ENCODE measurements around the gene CCNA2.
A peak's percentile ranks its signal among the peaks of the same experiment; 100 is the strongest.

Gene CCNA2

GRCh38 chr4:121800961-121801714, 22.5 kb downstream of the CCNA2 start, which contains the start of gene EXOSC9:
EXOSC9 (plus strand) TSS chr4:121801323; CDS start chr4:121801425, 102 bp downstream.
- DNase-seq = peak; percentile 98

- peak; percentile 4 for DNase-seq
Observed at GRCh38 chr4:121800638-121800960, 23.1 kb downstream of the CCNA2 start.

DNA sequence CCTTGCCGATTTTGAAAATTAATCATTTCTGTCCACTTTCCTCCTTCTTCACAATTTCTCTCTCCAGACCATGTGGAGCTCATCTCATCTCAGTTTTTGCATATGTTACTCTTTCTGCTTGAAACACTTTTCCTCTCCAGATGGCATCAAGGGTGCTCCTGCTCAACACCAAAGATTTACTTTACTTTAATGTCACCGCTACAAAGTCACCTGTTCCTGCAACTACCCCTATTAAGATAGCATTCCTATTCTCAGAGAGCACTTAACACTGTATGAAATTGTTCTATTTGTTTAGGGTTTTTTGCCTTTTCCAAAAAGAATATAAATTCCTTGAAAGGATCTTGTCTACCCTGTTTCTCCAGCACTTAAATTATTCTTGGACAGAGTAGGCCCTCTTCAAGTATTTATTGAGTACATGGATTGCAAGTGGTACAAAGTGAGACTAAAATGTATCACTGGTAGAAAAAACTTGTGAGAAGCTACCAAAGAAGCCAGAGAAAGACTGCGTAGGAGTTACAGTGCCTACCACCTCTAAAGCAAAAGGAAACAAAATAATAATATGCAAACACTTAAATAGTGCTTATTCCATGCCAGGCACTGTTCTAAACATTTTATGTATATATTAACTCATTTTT, 23.7 kb downstream of the CCNA2 start:
- no peak for DNase-seq

GRCh38 chr4:121799208-121799823, 24.4 kb downstream of the CCNA2 start:
- DNase-seq = peak; percentile 64

DNA sequence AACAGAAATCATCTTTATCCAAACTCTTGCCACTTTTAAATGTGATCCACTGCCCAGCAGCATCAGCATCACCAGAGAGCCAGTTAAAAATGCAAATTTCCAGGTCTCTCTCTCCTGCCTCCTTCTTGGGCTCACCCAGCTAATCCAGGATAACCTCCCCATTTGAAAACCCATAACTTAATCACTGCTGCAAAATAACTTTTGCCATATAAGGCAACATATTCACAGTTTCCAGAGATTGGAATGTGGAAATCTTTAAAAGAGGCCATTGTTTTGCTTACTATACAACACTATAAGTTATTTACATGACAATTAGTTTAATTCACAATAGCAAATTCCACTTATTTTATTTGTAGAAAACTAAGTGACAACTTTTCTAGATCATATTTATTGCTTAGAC, 27.4 kb downstream of the CCNA2 start:
- no peak for DNase-seq

DNA sequence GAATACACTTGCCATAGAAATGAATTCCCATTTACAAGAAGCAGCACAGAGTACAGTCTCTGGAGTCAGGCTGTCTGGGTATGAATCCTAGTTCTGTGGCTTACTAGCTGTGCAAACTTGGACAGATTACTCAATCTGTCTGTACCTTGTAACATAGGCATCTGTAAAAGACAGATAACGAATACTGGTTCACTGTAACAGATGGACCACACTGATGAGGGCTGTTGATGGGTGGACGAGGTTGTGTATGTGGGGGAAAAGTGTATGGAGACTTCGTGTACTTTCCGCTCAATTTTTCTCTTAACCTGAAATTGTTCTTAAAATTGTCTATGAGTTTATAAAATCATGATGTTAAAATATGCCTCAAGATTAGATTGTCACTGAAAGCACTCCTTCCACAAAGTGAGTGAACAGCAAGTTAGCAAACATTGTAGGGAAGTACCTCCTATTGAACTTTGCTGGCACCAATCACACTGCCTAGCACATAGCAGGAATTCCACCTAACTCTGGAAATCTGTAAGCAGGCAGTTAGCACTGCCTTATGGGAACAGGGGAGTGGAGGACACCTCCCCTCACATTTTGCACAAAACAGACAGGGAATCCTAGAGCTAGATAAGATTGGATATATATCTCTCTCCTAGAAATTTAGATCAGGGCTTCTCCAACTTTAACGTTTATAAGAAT, 29.0 kb downstream of the CCNA2 start:
- no peak for DNase-seq

DNA sequence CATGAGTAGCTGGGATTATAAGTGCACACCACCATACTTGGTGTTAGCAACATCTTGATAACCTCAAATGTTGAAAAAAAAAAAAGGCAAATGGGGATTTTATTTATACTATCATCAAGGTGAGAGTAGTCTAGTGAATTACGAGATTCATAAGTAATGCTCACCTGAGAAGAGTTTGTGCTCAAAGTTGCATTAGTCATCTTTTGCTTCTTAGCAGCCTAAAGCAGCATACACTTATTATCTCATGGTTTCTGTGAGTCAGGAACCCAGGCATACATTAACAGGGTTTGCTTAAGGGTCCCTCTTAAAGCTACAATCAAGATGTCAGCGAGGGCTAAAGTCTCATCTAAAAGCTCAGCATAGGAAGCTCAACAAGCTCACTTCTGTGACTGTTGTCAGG, 30.7 kb downstream of the CCNA2 start:
- no peak for DNase-seq

- DNase-seq = no peak
Observed at GRCh38 chr4:121791481-121791880, 32.2 kb downstream of the CCNA2 start.

- no peak for DNase-seq
Observed at GRCh38 chr4:121790976-121791375, 32.7 kb downstream of the CCNA2 start.

GRCh38 chr4:121789960-121790829, 33.5 kb downstream of the CCNA2 start:
- no peak for DNase-seq

DNA sequence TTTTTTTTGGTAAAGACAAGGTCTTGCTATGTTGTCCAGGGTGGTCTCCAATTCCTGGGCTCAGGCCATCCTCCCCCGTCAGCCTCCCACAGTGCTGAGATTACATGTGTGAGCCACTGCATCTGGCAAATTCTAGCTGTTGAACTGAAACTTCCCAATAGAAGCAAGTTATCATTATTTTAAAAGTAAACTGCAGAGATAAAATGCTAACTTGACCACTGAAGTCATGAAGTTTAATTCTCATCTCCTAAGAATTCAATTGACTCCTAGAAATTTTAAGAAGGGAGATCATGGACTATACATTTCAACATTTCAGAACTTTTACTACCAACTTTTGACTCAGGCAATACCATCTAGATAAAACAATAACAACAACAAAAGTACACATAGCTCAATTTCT, 34.2 kb downstream of the CCNA2 start:
- DNase-seq = no peak

- DNase-seq = no peak
Observed at GRCh38 chr4:121788896-121789295, 34.8 kb downstream of the CCNA2 start.

GRCh38 chr4:121786221-121786620, 37.5 kb downstream of the CCNA2 start:
- no peak for DNase-seq

DNA sequence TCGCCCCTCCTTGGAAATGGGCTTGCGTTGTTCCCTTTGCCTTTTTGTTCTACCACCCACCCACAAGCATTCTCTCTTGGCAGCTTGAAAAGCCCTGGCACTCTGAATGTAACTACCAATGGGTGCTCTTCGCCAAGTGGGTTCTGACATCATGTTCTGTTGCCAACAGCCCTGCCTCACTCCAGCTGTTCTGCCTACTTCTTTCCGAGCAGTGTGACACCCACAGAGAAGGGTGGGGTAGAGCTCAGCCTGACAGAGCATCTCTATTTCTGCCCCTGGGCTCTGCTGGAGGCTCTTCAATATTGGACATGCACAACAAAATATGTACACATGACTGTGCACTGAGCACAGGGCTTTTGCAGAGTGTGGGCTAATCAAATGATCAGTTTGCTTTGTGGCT, 38.2 kb downstream of the CCNA2 start:
- DNase-seq = no peak

DNA sequence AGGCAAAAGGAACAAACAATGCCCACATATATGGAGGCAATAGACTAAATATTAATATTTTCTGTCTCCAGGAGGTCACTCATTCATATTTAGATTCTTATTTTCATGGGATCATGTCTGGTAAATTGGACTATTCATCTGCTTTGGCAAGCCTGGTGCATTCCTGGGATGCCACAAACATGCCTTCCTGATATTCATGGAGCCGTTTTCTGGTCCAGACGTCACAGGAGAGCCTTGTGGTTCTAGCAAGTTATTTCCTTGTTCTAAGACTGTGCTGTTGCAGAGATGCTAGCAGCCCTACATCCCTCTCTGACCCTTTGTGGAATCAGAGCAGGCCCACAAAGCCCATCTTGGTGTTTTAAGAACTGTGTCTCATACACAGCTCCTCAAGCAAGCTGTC, 38.7 kb downstream of the CCNA2 start:
- no peak for DNase-seq

- no peak for DNase-seq
Observed at GRCh38 chr4:121784401-121784800, 39.3 kb downstream of the CCNA2 start.

DNA sequence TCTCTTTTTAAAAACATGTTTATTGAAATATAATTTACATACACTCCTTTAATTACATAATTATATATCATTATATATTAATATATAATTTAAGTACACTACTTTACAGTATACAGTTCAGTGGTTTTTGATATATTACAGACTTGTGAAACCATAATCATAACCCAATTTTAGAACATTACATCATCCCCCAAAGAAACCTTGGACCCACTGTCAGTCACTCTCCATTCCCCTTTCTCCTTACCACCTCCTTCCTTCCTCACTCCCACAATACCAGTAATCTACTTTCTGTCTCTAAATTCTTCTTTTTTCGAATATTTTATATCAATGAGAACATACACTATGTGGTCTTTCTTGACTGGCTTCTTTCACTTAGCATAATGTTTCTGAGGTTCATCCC, 40.5 kb downstream of the CCNA2 start:
- peak; percentile 39 for DNase-seq

DNA sequence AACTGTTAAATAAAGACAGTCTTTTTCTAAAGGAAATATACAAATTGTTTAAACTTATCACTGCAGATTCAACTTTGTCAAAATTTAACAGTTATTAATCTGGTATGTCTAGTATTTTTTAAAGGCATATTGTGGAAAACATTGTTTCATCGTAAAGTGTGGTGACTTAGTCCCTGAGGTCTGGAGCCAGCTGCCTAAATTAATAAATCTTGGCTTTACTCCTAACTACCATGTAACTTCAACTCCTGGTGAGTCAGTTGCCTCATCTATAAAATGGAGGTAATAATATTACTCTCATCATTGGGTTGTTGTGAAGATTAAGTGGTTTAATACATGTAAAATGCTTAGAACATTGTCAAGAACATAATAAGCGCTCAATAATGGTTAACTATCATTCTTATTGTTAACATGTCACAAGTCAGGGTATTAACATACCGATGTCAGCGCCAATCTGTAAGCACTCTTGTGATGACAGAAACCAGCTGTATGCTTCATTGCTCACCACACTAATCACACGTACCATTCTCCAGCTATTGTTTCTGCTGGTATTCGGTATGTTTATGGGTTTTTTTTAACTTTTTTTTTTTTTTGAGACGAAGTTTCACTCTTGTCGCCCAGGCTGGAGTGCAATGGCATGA, 44.6 kb downstream of the CCNA2 start:
- no peak for DNase-seq

DNA sequence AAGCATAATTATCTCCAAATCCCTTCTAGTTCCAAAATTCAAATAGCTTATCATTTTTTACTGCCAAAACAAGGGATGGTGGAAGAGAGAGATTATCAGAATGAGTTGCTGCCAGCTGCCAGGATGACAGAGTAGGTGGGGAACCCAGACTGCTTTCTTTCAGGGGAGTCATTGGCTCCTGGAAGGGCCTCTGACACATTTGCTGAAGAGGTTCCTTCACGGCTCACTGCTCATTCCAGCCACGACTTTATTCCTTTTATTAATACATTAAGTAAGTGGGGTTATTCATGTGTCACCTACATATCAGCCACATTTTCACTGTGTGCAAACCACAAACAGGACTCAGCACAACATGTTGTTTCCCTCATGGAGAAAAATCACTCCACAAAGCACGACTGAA, 46.1 kb downstream of the CCNA2 start:
- DNase-seq = no peak

DNA sequence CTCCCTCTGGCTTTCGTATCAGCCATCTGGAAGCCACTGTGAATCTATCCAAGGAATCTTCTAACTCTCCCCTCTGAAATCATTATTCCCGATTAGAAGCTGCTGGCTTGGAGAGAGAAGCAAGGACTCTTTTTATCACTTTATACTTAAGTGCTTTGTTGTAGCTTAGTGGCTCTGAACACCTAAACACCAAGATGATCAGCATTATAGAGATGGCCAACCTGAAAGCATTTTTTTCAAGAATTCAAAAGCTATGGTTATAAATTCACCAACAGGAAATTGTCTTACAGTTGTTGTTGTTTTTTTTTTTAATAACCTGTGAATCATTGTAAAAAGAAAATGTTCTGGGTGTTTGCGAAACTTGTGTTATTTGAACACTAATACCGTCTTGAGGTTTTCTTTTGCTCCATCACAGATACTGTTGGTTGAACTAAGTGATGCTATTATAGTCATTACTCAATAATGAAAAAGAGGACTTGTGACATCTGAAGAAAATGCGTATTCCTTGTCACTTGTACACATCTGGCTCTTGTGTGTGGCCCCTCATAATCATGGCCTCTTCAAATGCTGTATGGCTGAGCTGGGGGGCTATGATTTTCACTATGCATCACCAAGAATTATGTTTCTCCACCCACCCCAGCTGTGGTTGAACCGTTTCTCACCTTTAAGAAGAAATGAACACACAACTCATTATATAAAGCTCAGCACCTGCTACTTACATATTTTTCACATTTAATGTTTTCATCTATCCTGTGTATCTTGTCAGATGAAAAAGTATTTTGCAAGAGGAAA, 46.9 kb downstream of the CCNA2 start:
- no peak for DNase-seq

DNA sequence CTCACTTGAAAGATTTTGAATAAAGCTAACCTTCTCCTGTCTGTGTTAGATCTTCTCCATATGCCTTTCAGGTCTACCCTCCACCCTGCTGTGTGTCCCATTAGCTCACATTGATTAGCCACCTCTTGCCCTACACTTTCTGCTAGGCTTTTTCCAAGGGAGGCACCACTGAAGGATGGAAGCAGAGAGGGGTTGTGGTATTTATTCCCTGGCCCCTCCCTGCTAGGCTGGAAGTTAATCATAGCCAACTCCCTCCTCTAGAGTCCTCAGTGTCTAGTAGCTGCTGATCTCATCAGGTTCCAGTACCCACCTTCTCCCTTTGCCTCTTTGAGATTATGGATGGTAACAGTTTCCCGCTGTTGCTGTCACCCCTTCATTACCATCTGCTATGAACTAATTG, 49.8 kb downstream of the CCNA2 start:
- DNase-seq = no peak

Measured in suppressor macrophage treated with lipopolysaccharide for 4 hours (primary cell).